PC-3 (cell line): Measurements from ENCODE around the gene ATP6V1G2.

Experiments
- CTCF ChIP-seq: fragments of 300-600 bp; sonication (generic); conservative IDR thresholded peaks from 2 replicates; pipeline ENCODE4 v1.5.1; 2017; ENCODE audit warnings: antibody characterized with exemption, low read depth, mild to moderate bottlenecking, low read length
- EZH2phosphoT487 ChIP-seq: fragments of 300-600 bp; sonication (generic); IDR thresholded peaks from 2 replicates; pipeline ENCODE4 v1.6.1; 2018; ENCODE audit warnings: mild to moderate bottlenecking, antibody characterized with exemption, low read length, borderline replicate concordance

- TF ChIP-seq CTCF (no peak), EZH2phosphoT487 (no peak)
Observed at GRCh38 chr6:31575952-31576685, 29.7 kb upstream of the ATP6V1G2 start.
